SU-DHL-6 (cell line): ENCODE results near the gene OOSP1.

Experiments
- H2AFZ ChIP-seq: fragments of 200-600 bp; sonication (generic); 2 replicates; pipeline ENCODE4 v1.6.1; 2014; ENCODE audit warnings: low read depth, mild to moderate bottlenecking, moderate library complexity, mixed read lengths, antibody characterized with exemption, low read length; ENCODE audit not compliant: severe bottlenecking
- H3F3A ChIP-seq: fragments of 200-600 bp; shearing (Covaris generic); 2 replicates; pipeline ENCODE4 v1.6.0; 2016; ENCODE audit warnings: antibody characterized with exemption, mild to moderate bottlenecking; ENCODE audit not compliant: insufficient read depth
- H3K27ac ChIP-seq: fragments of 200-600 bp; sonication (generic); 2 replicates; pipeline ENCODE4 v1.5.1; 2016; ENCODE audit warnings: low read depth, mild to moderate bottlenecking, low read length, moderate library complexity, mixed read lengths
- H3K27me3 ChIP-seq: fragments of 200-600 bp; sonication (generic), shearing (Covaris generic); 2 replicates; pipeline ENCODE4 v1.6.0; 2014; ENCODE audit warnings: mild to moderate bottlenecking, low read length
- H3K36me3 ChIP-seq: fragments of 200-600 bp; sonication (generic); 2 replicates; pipeline ENCODE4 v1.6.1; 2014; ENCODE audit warnings: mild to moderate bottlenecking, low read length, mixed read lengths
- H3K4me2 ChIP-seq: fragments of 300-600, 200-600 bp; shearing (Covaris generic), sonication (generic); 2 replicates; pipeline ENCODE4 v1.6.0; 2014; ENCODE audit warnings: low read length, low read depth, mild to moderate bottlenecking; ENCODE audit not compliant: poor library complexity, severe bottlenecking
- H3K4me3 ChIP-seq: fragments of 200-600 bp; sonication (generic); 2 replicates; pipeline ENCODE4 v1.5.1; 2014; ENCODE audit warnings: antibody characterized with exemption, low read length, mild to moderate bottlenecking, mixed read lengths; ENCODE audit not compliant: insufficient read depth, poor library complexity, severe bottlenecking
- H3K79me2 ChIP-seq: fragments of 200-600 bp; sonication (generic); 2 replicates; pipeline ENCODE4 v1.6.1; 2014; ENCODE audit warnings: mild to moderate bottlenecking, low read length, moderate library complexity; ENCODE audit not compliant: insufficient read depth
- H3K9ac ChIP-seq: fragments of 200-600 bp; sonication (generic); 2 replicates; pipeline ENCODE4 v1.7.0; 2014; ENCODE audit warnings: mild to moderate bottlenecking, low read length
- H3K9me2 ChIP-seq: fragments of 200-600 bp; sonication (generic); replicated peaks from 2 replicates; pipeline ENCODE4 v1.6.1; 2014; ENCODE audit warnings: low read length; ENCODE audit not compliant: insufficient read depth
- H3K9me3 ChIP-seq: fragments of 200-600 bp; sonication (generic); 2 replicates; pipeline ENCODE4 v1.6.1; 2014; ENCODE audit warnings: low read length, mixed read lengths; ENCODE audit not compliant: insufficient read depth
- H4K20me1 ChIP-seq: fragments of 200-600 bp; sonication (generic); 2 replicates; pipeline ENCODE4 v1.6.1; 2014; ENCODE audit warnings: low read depth, mild to moderate bottlenecking, antibody characterized with exemption, low read length, moderate library complexity, mixed read lengths
- CTCF ChIP-seq: fragments of 200-600 bp; sonication (generic); IDR thresholded peaks from one replicate; pipeline ENCODE4 v1.5.1; 2017; ENCODE audit warnings: antibody characterized with exemption, mild to moderate bottlenecking, low read length, moderate library complexity; ENCODE audit not compliant: insufficient read depth, poor library complexity, severe bottlenecking
- EZH2phosphoT487 ChIP-seq: fragments of 200-600 bp; sonication (generic), shearing (Covaris generic); conservative IDR thresholded peaks from 2 replicates; pipeline ENCODE4 v1.6.1; 2018; ENCODE audit warnings: mild to moderate bottlenecking, antibody characterized with exemption, low read length, moderate library complexity, mixed read lengths

Gene OOSP1

GRCh38 chr11:59938132-59938531 lies at the start of gene OOSP1:
OOSP1 (plus strand) TSS chr11:59938432; CDS start chr11:59938455, 23 bp downstream.
- Histone ChIP-seq H3F3A (no peaks in the 10 kb centered on the region), H3K9ac (no peak within 1 kb of the TSS), H3K36me3 (no peaks in the 10 kb centered on the region), H4K20me1 (no peaks in the 10 kb centered on the region), H3K79me2 (no peaks in the 10 kb centered on the region), H3K4me2 (no peak within 1 kb of the TSS), H3K4me3 (no peak within 1 kb of the TSS), H3K9me2 (no peaks in the 10 kb centered on the region), H3K9me3 (no peaks in the 10 kb centered on the region), H2AFZ (no peak within 1 kb of the TSS), H3K27ac (no peak within 1 kb of the TSS), H3K27me3 (no peaks in the 10 kb centered on the region)
- TF ChIP-seq CTCF: no peak
- no peak for TF ChIP-seq EZH2phosphoT487

- no peaks in the 10 kb centered on the region for H3K9me2 ChIP-seq
Observed at GRCh38 chr11:59891781-59892181, 46.5 kb upstream of the OOSP1 start.

GRCh38 chr11:59894616-59895015 lies 43.6 kb upstream of the OOSP1 start:
- Histone ChIP-seq H3K4me3 (no peak overlapping the region), H3K27me3 (no peaks in the 10 kb centered on the region), H2AFZ (no peak overlapping the region), H3K79me2 (no peaks in the 10 kb centered on the region), H4K20me1 (no peaks in the 10 kb centered on the region), H3K36me3 (no peaks in the 10 kb centered on the region), H3F3A (no peaks in the 10 kb centered on the region), H3K9me2 (no peaks in the 10 kb centered on the region), H3K9me3 (no peaks in the 10 kb centered on the region), H3K4me2 (no peak overlapping the region), H3K27ac (no peak overlapping the region), H3K9ac (no peak overlapping the region)
- TF ChIP-seq EZH2phosphoT487 (no peak), CTCF (no peak)

More at GRCh38 chr11:59891781-59892181, 46.5 kb upstream of the OOSP1 start:
- H3K9me3 ChIP-seq: no peaks in the 10 kb centered on the region
- no peaks in the 10 kb centered on the region for H3F3A ChIP-seq
- no peaks in the 10 kb centered on the region for H4K20me1 ChIP-seq
- no peaks in the 10 kb centered on the region for H3K36me3 ChIP-seq
- no peak overlapping the region for H3K4me3 ChIP-seq
- no peak for TF ChIP-seq CTCF
- TF ChIP-seq EZH2phosphoT487: no peak
- H3K4me2 ChIP-seq: no peak overlapping the region
- no peaks in the 10 kb centered on the region for H3K79me2 ChIP-seq
- H3K27ac ChIP-seq: no peak overlapping the region
- no peak overlapping the region for H2AFZ ChIP-seq
- H3K27me3 ChIP-seq: no peaks in the 10 kb centered on the region
- no peak overlapping the region for H3K9ac ChIP-seq
